A549 (cell line): ENCODE results near the gene SLC23A3. TPM values are rescaled to one million over a fixed set of nuclear protein-coding genes. Genes with fewer than 3 reads are reported as not detected.

Source experiments
- ATAC-seq, 2 experiments: fragments of 200-7000 bp in 1 of 2; fragments of >200 bp in 1 of 2; cut with Nextera tagmentation in 1 of 2; cut with Tn5 transposase in 1 of 2; 3 replicates each; pipeline versions ENCODE4 v1.8.0 to v1.9.1; 2018 to 2020; ENCODE audit warnings: mild to moderate bottlenecking in 1 of 2, moderate library complexity in 1 of 2
- CTCF ChIA-PET: fragments of 300-600 bp; sonication (Branson Sonifier 250); formaldehyde crosslinking; extraction: SDS; loops from one replicate; lab custom pipeline; 2021; ENCODE audit warnings: antibody characterized with exemption, inconsistent platforms; lab: Yijun Ruan, JAX
- POLR2A ChIA-PET: fragments of 350-600 bp; formaldehyde crosslinking; extraction: SDS; loops from one replicate; lab custom pipeline; 2021; ENCODE audit warnings: antibody characterized with exemption, inconsistent platforms; lab: Yijun Ruan, JAX
- DNase-seq, 2 experiments: peaks; one replicate each; pipeline versions ENCODE4 v3.0.0 to v3.0.0-alpha.2; 2011 to 2016; ENCODE audit warnings: low read depth in 1 of 2, low spot score in 1 of 2
- FAIRE-seq: peaks from 2 replicates; lab custom pipeline; 2011; peaks lifted over from hg19 to GRCh38; lab: Jason Lieb, UNC
- H3K27ac ChIP-seq, 2 experiments: fragments of >200 bp; sonication (Bioruptor Twin); formaldehyde crosslinking; 3 replicates each; pipeline ENCODE4 v1.5.1; 2016 to 2017
- H3K4me1 ChIP-seq: fragments of >200 bp; sonication (Bioruptor Twin); formaldehyde crosslinking; 3 replicates; pipeline ENCODE4 v1.6.1; 2016
- H3K4me2 ChIP-seq: fragments of >200 bp; sonication (Bioruptor Twin); formaldehyde crosslinking; 3 replicates; pipeline ENCODE4 v1.6.1; 2016
- H3K4me3 ChIP-seq: fragments of >200 bp; sonication (Bioruptor Twin); formaldehyde crosslinking; 3 replicates; pipeline ENCODE4 v1.5.1; 2016
- H3K9me3 ChIP-seq: fragments of >200 bp; sonication (Bioruptor Twin); formaldehyde crosslinking; 3 replicates; pipeline ENCODE4 v1.6.1; 2016
- CBX8 ChIP-seq: fragments of 200-600 bp; sonication (generic); IDR thresholded peaks from 2 replicates; pipeline ENCODE4 v1.6.1; 2016
- CEBPB ChIP-seq, 2 experiments: fragments of >200 bp in 1 of 2; sonication (Bioruptor Twin) in 1 of 2; formaldehyde crosslinking in 1 of 2; IDR thresholded peaks; 2 replicates each; pipeline ENCODE4 v1.6.1; 2012 to 2016
- CHD2 ChIP-seq: fragments of 150-350 bp; IDR thresholded peaks from 2 replicates; pipeline ENCODE4 v1.6.1; 2014; ENCODE audit warnings: low read length; ENCODE audit not compliant: partially characterized antibody
- CHD4 ChIP-seq: fragments of 200-600 bp; sonication (generic); IDR thresholded peaks from 2 replicates; pipeline ENCODE4 v1.6.1; 2016; ENCODE audit warnings: antibody characterized with exemption, mild to moderate bottlenecking, borderline replicate concordance
- CTCF ChIP-seq: fragments of >200 bp; sonication (Bioruptor Twin); formaldehyde crosslinking; IDR thresholded peaks from 3 replicates; pipeline ENCODE4 v1.5.1; 2016
- FOXS1 ChIP-seq: fragments of 250-450 bp; sonication (Bioruptor Pico); IDR thresholded peaks from 2 replicates; pipeline ENCODE4 v1.5.0; 2020; ENCODE audit warnings: mild to moderate bottlenecking, moderate library complexity
- GATA3 ChIP-seq: IDR thresholded peaks from 2 replicates; pipeline ENCODE4 v1.6.1; 2012; ENCODE audit warnings: borderline replicate concordance
- HEYL ChIP-seq: fragments of 250-450 bp; sonication (Bioruptor Pico); IDR thresholded peaks from 2 replicates; pipeline ENCODE4 v1.8.0; 2021; ENCODE audit warnings: mild to moderate bottlenecking, moderate library complexity
- HOXA7 ChIP-seq: fragments of 250-450 bp; sonication (Bioruptor Pico); IDR thresholded peaks from 2 replicates; pipeline ENCODE4 v1.5.0; 2020; ENCODE audit warnings: mild to moderate bottlenecking, moderate library complexity
- HOXB13 ChIP-seq: fragments of 250-450 bp; sonication (Bioruptor Pico); IDR thresholded peaks from 2 replicates; pipeline ENCODE4 v1.5.0; 2020; ENCODE audit warnings: low read depth, mild to moderate bottlenecking, moderate library complexity
- JUN ChIP-seq, 2 experiments: fragments of >200 bp; sonication (Bioruptor Twin); formaldehyde crosslinking; IDR thresholded peaks; 2 replicates in 1 of 2; 3 replicates in 1 of 2; pipeline ENCODE4 v1.6.1; 2016 to 2017
- JUNB ChIP-seq: fragments of >200 bp; sonication (Bioruptor Twin); formaldehyde crosslinking; IDR thresholded peaks from 2 replicates; pipeline ENCODE4 v1.6.1; 2016
- KDM1A ChIP-seq: fragments of 200-600 bp; sonication (generic); IDR thresholded peaks from 2 replicates; pipeline ENCODE4 v1.6.1; 2016; ENCODE audit warnings: low read depth, mild to moderate bottlenecking
- KDM5A ChIP-seq: fragments of 200-600 bp; sonication (generic); IDR thresholded peaks from 2 replicates; pipeline ENCODE4 v1.6.1; 2016; ENCODE audit warnings: antibody characterized with exemption, mild to moderate bottlenecking
- MAZ ChIP-seq: fragments of 150-350 bp; IDR thresholded peaks from 2 replicates; pipeline ENCODE4 v1.6.1; 2014; ENCODE audit warnings: antibody characterized with exemption, low read depth, low read length, borderline replicate concordance
- MYC ChIP-seq: IDR thresholded peaks from 2 replicates; pipeline ENCODE4 v1.6.1; 2012; ENCODE audit warnings: mild to moderate bottlenecking, inconsistent platforms, low read length, improper control_type of control experiment, borderline replicate concordance
- PBX3 ChIP-seq: IDR thresholded peaks from 2 replicates; pipeline ENCODE4 v1.6.1; 2012
- PHF8 ChIP-seq: fragments of 200-600 bp; sonication (generic); IDR thresholded peaks from 2 replicates; pipeline ENCODE4 v1.6.1; 2016; ENCODE audit warnings: low read depth, mild to moderate bottlenecking, antibody characterized with exemption, moderate library complexity, borderline replicate concordance
- POLR2A ChIP-seq: IDR thresholded peaks from 2 replicates; pipeline ENCODE4 v1.6.1; 2012; ENCODE audit warnings: mild to moderate bottlenecking, low read length
- POLR2AphosphoS2 ChIP-seq: conservative IDR thresholded peaks from 2 replicates; pipeline ENCODE4 v1.6.1; 2012; ENCODE audit warnings: low read length, improper control_type of control experiment, inconsistent platforms
- RAD21 ChIP-seq, 2 experiments: fragments of >200 bp in 1 of 2; sonication (Bioruptor Twin) in 1 of 2; formaldehyde crosslinking in 1 of 2; IDR thresholded peaks in 1 of 2; conservative IDR thresholded peaks in 1 of 2; 2 replicates in 1 of 2; 3 replicates in 1 of 2; pipeline ENCODE4 v1.6.1; 2012 to 2018; ENCODE audit warnings: inconsistent platforms in 1 of 2
- WGBS: methylation state at CpG from one replicate; pipeline ENCODE4 v1.1.6; 2017; ENCODE audit errors: missing lambda C conversion rate; 5-methylcytosine and 5-hydroxymethylcytosine counted together
- polyA plus RNA-seq, 4 experiments: library from polyadenylated mRNA; depleted of rRNA in 3 of 4; stranded (reverse); fragments of >200 nt; fragmentation: RNase III in 1 of 4; extraction: RNeasy Plus Mini Kit Qiagen cat#74134 plus additional on column Dnase treatment in 1 of 4; gene quantifications; 2 replicates in 3 of 4; 3 replicates in 1 of 4; pipeline ENCODE4 v1.2.3, GENCODE V29; 2011 to 2017
- TF ChIP-seq, protein P1 (sequence below): fragments of >200 bp; sonication (Bioruptor Twin); formaldehyde crosslinking; IDR thresholded peaks from 2 replicates; pipeline ENCODE4 v1.6.1; 2016

The SLC23A3 gene
- polyA plus RNA-seq, 2 of the 4 experiments (the other 2 are of a cell fraction): 0.39 to 0.90 TPM

DNA sequence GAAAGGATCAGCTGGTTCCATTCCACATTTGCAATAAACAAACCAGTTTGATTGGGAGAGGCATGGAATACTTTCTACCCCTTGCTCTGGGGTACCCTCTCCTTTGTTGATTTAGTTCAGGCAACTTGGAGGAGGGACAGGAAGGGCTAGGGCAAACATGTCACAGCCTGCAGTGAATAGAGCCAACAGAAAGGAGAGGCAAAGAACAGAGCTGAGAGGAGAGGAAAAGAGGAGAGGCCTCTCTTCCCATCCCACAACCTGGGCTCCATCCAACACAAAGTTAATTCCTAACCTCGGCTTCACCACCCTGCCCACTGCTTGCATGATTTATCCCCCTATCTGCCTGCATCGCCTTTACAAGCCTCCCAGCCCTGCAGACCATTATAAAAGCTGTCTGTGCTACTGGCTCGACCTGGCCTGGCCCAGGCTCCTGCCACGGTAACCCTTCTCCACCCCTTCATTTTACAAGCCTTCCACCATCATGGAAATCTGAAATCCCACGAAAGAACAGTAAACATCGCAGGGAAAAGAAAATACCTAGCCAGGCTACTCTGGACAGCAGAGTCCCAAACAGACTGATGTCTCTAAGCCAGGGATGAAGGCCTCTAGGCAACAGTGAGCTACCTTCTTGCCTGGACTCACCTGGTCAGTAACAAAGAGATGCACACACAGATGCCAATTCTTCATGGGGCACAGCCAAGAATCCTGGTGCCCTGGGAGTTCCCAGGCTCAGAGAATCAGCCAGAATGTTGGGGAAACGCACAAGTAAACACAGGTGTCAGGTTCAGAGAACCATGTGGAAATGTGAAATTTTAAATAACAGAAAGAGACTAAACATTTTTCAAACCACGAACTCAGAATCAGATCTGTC is 52.8 kb downstream of the SLC23A3 start:
- H3K9me3 ChIP-seq: no peaks in the 10 kb centered on the region
- CTCF ChIA-PET: interaction anchor here (0.8 to 12.0 kb wide), 17 partner anchors 10 to 265 kb away, joined by 3 to 173 read pairs (median 8); partner anchors contain the start of gene NHEJ1
- H3K4me3 ChIP-seq: no peak overlapping the region
- DNase-seq: no peak
- FAIRE-seq: no peak
- POLR2A ChIA-PET: no interaction called here
- no peak overlapping the region for H3K4me2 ChIP-seq
- no peaks in the 10 kb centered on the region; the same call in 2 of the 3 replicates for H3K4me1 ChIP-seq
- no peak overlapping the region for H3K27ac ChIP-seq
- WGBS: 67% methylated on average over 8 of the region's 8 CpGs
- no peak for ATAC-seq
- TF ChIP-seq, protein P1, sequence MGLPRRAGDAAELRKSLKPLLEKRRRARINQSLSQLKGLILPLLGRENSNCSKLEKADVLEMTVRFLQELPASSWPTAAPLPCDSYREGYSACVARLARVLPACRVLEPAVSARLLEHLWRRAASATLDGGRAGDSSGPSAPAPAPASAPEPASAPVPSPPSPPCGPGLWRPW: no peak
- TF ChIP-seq JUNB (no peak), PBX3 (no peak), PHF8 (no peak), KDM1A (no peak), GATA3 (no peak)

DNA sequence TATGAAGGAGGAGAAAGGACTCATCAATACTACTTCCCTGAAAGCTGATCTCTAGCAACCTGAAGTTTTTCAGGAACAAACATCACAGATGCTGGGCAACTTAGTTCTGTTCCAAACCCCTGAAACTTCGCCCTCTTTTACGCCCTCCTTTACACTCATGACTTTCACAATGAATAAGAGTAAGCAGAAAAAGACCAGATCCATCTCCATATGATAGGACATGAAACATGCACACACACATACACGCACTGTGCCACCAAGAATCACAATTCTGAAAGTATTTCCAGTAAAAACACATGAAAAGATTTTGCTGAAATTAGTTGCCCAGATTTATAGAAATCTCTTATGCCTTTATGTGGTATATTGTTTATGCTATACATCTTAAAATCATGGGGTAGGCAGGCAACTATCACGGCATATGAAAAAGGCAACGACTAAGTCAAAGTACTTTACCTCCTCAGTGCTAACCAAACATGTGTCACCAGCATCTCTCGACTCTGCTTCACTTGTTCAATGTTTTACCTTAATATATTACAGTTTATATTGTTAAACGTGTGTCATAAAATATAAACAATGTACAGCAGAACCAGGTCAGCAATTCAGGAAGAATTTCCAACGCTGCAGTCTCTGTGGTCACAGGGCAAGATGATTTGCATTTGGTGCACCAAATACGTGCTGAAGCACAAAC is 57.0 kb downstream of the SLC23A3 start:
- no peak for ATAC-seq
- CTCF ChIA-PET: interaction anchor here (0.6 to 12.0 kb wide), 10 partner anchors 9 to 260 kb away, joined by 3 to 123 read pairs (median 5); no protein-coding TSS in a partner anchor
- TF ChIP-seq HOXA7 (CRISPR knock-in tag): no peak
- TF ChIP-seq KDM5A: no peak
- no peak for TF ChIP-seq MAZ
- TF ChIP-seq HEYL (CRISPR knock-in tag): no peak
- TF ChIP-seq FOXS1: no peak
- no peak for TF ChIP-seq PBX3
- TF ChIP-seq, all 56 proteins: peak for 0
- Histone ChIP-seq H3K9me3 (no peaks in the 10 kb centered on the region), H3K4me3 (no peak overlapping the region), H3K4me1 (peaks cover 11% of the 10 kb centered on the region; the same call in 2 of the 3 replicates), H3K27ac (no peak overlapping the region), H3K4me2 (no peak overlapping the region)
- no peak for DNase-seq
- WGBS: 62% methylated on average over 9 of the region's 9 CpGs
- POLR2A ChIA-PET: no interaction called here
- FAIRE-seq: no peak

DNA sequence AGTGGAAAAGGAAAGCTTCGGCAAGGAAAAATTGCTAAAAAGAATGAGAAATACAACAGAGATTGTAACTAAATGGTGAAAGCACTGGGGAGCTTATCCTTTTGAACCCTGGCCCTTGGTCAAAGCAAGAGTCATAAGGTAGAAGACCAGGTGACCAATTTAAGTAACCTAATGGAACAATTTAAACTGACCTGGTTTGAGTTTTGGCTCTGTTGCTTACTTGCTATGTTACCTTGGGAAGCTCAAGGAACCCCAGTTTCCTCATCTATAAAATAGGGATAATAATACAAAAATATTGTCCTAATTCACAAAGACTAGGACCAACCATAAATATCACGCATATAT is 57.8 kb downstream of the SLC23A3 start:
- 52% methylated on average over 2 of the region's 2 CpGs for WGBS
- Histone ChIP-seq H3K4me2 (peak overlapping the region; percentile 43; the same call in 1 of the 3 replicates), H3K4me1 (peaks cover 11% of the 10 kb centered on the region; the same call in 2 of the 3 replicates), H3K4me3 (no peak overlapping the region), H3K27ac (no peak overlapping the region), H3K9me3 (no peaks in the 10 kb centered on the region)
- CTCF ChIA-PET: interaction anchor here (0.6 to 12.0 kb wide), 10 partner anchors 7 to 260 kb away, joined by 3 to 123 read pairs (median 6); no protein-coding TSS in a partner anchor
- no peak for TF ChIP-seq JUNB
- no peak for TF ChIP-seq CEBPB (IDR thresholded peaks at IDR 0.05)
- no peak for TF ChIP-seq HOXB13 (CRISPR knock-in tag)
- no peak for TF ChIP-seq MYC
- TF ChIP-seq CHD2: no peak
- TF ChIP-seq RAD21 (conservative IDR thresholded peaks at IDR 0.05 in 1 of 2, IDR thresholded peaks at IDR 0.05 in 1 of 2): no peak
- no peak for TF ChIP-seq CTCF
- no peak for TF ChIP-seq POLR2A
- no peak for TF ChIP-seq JUN (IDR thresholded peaks at IDR 0.05)
- TF ChIP-seq CHD4: no peak
- TF ChIP-seq POLR2AphosphoS2: no peak
- TF ChIP-seq HEYL (CRISPR knock-in tag): no peak
- TF ChIP-seq CBX8: no peak
- TF ChIP-seq GATA3: no peak
- POLR2A ChIA-PET: no interaction called here
- no peak for DNase-seq
- FAIRE-seq: no peak
- no peak for ATAC-seq
